ENCODE results near the gene CELF4.
"Not testable (repeated sequence)": the region's sequence is repeated elsewhere in the genome, so short reads cannot be mapped to it uniquely, and the experiment has no call there.

CELF4 gene

DNA sequence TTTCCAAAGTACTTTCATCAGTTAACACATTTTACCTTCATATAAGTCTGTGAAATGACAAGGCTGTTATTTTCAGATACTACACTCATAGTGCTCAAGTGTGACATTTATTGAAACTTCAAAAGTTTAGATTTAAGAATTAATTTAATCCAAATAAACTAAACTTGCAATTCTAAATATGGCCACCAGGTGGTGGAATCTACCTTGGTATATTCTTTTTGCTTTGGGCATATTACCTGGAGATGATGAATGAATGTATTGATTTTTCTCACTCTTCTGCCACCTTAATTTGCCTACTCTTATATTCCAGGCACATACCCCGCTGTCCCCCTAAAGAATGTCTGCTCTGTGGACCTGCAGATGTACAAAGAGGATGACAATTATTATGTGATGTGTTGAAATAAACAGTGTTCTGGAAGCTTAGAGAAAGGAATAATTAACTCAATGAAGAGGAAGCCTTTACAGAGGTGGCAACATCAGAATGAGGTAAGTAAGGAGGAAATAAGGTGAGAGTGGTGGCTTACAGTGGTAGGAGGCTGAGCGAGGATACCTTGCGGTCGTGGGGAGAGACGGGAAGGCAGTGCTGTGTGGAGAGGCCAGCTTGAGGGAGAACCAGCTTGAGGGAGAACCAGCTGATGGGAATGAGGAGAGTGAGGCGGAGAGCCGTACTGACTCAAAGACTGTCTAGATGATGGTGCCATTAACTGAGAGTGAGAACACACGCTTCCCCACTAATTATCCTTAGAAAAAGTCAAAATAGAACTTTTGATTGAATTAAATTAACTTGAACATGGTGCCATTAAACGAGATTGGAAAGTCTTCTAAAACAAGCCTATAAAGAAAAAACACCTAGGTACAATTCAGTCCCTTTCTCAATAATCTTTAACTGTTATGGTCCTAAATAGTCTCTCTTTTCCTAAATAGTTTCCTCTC lies 179.5 kb downstream of the CELF4 start:
- no peak for DNase-seq

DNA sequence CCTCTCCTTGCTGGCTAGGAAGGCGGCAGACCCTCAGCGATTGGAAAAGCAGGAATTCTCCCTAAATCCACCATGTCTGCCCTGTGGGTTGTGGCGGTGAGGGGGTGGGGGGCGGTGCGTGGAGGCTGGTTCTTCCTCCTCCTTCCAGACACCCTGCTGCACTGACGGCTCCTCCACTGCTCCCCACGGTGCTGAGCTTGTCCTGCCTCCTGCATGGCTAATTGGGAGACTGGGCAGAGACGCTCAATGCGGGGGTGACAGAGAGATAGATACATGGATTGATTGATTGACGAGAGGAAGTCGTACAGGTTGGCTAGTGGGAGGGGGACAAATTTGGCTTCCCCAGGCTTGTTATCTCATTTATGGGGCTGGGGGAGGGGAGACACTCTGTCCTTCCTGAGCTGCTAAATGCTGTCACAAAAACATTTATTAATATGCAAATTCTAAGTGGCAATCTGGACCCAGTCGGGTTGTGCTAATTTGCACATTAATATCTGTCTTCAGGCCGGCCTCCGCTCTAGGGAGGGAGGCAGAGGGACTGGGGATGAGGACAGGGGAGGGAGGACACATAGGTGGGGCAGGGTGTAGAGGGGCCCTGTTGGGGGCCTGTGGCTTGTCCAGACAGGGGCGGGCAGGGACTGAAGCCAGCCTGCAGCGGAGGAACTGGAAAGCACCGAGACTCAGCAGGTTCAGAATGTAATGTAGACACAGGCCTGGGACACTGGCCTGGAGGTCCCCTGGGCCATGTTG lies 181.6 kb downstream of the CELF4 start:
- no peak for DNase-seq

DNA sequence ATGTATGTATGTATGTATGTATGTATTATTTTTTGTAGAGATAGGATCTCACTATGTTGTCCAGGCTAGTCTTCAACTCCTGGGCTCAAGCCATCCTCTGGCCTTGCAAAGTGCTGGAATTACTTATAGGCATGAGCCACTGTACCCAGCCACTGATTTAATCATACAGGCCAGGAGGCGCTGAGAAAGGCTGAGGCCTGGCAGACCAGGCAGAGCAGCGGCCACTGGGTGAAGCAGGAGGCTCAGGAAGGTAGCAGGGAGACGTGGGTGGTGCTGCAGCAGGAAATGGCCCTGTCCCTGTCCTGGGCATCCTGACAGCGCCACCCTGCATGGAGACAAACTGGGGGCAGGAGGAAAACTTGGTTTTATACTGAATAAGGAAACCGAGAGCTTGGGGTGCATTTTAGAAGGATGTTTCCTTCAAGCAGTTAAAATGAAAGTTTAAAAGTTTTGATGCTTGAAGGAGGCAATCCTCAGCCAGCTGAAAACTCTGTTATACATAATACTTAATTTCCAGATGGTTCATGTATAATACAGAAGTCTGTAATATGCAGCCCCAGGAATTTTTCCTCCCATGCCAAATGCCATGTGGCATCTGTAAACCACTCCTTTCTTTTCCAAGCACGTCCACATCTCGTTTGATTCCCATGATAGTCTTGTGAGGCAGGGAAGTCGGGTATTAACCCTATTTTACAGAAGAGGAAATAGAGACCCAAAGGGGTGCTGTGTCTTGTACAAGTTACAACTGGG lies 182.4 kb downstream of the CELF4 start:
- no peak for DNase-seq

DNA sequence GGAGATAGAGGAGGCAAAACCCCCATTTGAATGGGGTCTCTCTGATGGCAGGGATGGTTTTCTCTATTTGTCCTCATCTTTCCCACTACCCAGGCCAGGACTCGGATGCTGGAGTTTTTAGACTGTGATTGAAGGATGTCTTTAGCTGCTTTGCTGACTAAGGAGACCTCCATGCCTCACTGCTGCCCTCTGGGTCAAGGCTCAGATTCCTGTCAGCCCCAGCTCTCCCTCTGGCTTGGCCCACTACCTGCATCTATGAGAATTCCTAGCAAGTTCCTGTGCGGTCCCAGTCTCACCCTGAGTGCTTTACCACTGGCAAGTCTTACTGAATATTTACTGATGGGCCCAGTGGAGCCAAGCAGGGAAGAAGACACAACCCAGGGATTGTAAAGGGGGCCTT lies 184.0 kb downstream of the CELF4 start:
- no peak for DNase-seq

DNA sequence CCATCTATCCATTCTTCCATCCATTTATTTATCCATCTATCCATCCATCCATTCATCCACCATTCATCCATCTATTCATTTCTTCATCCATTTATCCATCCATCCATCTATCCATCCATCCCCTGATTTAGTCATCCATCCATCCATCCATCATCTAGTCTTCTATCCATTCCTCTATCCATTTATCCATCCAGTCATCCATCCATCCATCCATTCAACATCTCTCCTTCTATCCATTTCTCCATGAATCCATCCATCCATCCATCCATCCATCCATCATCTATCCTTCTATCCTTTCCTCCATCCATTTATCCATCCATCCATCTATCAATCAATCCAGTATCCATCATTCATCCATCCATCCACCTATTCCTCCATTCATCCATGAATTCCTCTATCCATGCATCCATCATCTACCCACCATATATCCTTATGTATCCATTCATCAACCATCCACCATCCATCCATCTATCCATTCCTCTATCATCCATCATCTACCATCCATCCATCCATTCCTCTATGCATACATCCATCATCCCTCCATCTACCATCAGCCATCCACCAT lies 185.0 kb downstream of the CELF4 start:
- DNase-seq: no peak

DNA sequence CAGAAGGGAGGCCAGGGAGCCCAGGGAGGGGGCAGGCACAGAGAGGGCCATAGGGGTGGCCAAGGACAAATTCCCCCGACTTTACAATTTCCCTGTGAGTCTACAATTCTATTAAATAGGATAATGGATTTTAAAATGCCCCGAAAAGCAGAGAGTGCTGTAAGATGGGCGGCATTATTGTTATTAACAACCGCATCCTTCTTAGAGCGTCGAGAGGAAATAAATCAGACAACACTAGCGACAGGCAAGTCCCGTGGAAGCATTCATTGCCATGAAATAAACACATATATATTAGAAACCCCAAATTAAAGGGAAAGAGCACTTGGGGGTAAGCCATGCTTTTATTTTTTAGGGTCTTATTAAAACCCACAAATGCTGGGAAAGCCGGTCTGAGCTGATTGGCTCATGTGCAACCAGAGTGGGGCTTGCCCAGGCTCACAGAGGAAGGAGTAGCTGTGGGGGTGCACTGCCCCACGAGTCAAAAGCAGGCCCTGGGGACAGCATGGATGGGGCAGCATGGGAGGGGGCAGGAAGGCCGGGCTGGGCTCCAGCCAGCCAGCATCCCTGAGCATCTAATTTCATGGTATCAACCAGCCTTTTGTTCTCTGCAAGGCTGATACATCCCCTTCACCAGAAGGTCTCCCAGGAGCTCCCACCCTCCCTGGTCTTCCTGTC lies 187.1 kb downstream of the CELF4 start:
- no peak for DNase-seq

DNA sequence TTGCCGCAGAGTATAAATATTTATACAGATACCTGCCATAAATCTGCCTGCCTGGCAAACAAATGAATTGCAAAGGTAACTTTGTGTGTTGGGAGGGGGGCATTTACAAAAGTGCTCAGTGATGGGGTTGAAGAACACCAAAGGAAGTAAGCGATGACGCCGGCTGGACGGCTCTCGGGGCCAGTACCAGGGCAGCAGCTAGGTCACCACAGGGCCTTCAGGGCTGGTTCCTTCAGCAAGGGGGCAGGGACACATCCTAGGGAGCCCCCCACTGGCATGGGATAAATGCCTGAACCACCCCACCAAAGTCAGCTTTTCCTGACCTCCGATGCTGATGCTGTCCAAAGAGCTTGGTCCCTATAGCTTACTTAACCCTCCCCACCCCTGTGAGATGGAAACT lies 190.4 kb downstream of the CELF4 start:
- no peak for DNase-seq

DNA sequence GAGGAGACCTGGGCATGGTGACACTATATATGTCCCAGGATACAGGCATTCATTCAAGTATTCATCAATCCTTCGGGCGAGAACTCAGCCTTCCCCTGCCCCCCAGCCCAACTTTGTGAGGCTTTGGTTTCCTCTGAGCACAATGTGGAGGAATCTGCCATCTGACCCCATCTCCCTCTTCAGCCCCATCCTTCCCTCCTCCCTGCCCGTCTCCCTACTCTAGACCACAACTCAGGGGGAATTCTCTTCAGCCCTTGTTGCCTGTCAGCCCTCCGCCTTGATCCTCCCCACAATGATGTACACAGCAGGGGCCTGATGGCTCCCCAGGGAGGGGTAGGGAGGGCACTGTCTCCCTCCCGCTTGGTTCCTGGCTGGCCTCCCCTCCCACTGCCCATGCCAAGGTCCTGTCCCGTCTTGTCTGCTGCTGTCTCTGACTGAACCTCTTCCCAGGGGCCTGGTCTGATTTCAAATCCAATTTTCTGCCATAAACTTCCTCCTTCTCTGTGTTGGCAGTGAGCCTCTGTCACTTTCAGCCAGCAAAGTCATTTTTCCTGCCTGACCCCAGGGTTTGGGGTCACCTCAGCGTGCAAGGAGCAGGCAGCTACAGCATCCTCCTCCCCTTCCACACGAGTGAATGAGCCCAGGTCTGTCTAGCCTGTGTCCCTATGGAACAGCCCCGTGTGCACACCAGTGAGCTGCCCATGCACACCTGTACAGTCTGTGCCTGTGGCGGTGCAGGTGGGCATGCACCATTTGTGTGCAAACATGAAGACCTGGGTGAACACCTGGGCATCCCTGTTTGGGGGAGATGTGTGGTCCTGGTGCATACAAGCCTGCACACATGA lies 197.3 kb downstream of the CELF4 start:
- no peak for DNase-seq

DNA sequence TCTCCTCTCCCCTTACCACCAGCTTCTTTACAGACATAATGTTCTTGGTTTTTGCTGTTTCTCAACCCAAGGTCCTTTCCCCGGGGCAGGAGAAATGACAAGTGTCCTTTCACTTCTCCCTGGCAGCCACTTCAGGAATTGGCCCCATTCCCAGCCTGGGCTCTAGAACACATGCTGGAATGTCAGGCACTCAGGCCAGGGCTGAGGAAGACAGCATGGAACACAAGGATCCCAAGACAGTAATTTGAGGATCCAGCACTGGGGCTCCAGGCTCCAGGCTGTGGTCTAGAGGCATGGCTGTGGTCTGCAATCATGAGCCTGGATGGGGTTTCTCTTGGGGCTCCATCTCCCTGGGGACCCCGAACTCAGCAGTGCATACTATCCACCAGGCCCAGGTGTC lies 201.4 kb downstream of the CELF4 start:
- DNase-seq: no peak

DNA sequence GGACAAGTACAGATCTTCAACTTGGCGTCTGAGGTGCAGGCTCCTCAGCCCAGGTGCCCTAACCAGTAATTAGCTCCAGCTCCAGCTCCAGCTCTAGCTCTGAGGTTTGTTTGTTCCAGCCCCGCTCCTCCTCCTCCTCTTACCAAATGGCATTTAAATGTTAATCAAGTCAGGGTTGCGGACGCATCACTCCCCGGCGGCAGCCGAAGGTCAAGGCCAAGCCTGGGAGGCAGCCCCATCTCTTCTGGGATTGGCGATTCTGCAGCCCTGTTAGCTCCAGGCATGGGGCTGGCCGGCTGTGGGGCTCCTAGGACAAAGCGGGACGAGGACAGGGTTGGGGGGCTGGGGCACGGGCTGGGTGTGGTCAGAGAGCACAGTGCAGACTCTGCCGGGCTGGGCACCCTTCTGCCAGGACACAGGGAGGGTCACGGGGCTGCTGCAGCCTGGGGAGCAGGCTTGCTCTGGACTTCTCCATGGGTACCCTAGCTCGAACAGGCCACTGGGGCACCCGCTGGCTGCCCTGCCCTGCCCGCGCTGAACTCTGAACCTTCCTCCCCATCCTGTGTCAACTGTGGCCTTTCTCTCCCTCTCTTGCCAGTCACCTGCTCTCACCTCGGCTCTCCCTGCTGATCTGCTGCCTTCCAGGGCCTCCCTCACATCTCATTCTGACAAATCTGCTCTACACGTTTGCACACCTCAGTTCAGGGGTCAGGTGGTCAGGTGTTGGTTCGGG lies 203.3 kb downstream of the CELF4 start:
- no peak for DNase-seq

DNA sequence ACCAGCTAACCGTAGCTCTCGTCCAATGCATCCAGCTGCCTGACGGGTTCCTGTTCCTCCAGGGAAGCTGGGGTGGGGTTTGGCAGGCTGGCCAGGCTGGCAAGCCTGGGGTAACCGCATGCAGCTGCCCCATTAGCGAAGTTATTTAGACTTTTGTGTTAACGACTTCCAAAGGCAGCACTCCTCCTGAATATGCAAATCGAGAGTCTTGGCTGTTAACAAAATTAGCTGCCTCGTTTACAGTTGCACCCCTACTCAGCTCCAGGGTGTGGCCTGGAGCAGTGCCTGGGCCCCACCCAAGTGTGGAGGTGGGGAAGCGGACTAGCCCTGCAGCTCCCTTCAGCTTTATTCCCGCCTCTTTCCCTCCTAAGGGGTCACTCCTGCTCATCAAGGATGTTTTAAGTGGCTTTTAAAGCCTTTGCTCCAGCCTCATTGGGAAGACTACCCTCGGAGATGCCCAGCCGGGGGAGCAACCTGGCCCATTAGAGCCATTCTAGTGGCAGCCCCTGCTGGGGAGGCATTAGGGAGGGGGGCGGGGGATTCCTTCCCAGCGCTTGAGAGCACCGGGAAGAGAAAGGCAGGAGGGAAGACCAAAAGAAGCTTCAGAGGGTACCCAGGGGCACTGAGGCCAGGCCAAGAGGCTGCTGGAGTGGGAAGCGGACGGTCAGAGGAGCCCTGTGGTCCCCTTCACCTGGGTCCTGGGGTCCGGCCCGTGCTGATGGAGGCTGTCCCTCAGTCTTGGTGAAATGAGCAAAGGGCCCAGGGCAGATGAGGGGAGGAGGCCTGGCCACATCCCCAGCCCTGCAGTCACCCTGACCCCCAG lies 204.1 kb downstream of the CELF4 start:
- no peak for DNase-seq

DNA sequence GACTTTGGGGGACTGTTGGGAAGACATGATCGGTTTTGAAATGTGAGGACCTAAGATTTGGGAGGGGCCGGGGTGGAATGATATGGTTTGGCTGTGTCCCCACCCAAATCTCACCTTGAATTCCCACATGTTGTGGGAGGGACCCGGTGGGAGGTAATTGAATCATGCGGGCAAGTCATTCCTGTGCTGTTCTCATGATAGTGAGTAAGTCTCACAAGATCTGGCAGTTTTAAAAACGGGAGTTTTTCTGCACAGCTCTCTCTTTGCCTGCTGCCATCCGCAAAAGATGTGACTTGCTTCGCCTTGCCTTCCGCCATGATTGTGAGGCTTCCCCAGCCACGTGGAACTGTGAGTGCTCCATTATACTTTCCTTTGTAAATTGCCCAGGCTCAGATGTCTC lies 207.5 kb downstream of the CELF4 start:
- DNase-seq: not testable (repeated sequence)

DNA sequence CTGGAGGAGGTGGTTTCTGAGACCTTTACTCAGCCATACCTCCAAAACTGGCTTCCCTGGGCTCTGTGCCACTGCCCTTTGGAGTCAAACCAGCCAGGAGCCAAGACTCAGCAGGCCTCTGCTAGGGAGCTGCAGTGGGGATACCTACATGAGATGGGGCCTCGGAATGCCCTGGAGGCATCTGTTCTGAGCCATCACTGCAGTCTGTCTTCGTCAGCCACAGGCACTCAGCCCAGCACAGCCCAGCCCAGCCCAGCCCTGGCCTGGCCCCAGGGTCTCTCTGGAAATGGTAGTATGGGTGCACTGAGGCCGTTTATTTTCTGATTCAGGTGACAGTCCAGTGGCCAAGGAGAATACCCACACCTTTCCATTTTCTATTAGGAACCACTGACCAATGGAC lies 209.8 kb downstream of the CELF4 start:
- no peak for DNase-seq

DNA sequence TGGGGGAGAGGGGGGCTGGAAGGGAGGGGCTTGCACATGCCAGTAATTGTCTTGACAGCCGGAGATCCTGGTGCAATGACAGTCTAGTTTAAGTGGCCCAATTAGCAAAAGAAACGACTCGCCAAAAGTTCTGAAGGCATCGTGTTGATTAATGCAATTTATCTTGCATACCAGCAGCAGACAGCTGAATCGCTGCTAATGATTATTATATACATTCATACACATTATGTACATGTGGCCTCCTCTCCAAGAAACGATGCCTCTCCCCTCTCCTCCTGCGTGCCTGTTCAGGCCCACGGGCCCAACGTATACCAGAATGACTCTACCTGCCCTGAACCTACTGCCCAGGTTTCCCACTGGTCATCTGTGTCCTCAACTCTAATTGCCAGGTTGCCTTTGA lies 214.5 kb downstream of the CELF4 start:
- DNase-seq: no peak

DNA sequence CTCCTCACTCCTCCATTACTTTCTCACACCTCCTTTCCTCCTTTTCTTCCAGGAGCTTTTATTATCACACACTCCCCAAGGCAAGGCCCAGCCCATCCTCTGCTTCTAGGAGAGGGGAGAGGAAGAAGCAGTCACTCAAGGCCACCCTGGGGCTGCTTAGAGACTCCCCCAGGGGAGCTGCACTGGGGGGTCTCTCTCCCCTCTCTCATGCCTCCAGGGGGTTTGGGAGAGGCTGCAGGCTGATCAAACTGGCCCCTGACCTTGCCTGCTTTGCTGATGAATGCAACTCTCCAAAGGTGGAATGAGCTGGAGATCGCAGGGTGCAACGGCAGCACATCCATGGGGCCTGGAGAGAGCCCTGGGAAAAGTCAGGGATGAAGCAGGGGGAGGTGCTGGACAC lies 216.9 kb downstream of the CELF4 start:
- no peak for DNase-seq

DNA sequence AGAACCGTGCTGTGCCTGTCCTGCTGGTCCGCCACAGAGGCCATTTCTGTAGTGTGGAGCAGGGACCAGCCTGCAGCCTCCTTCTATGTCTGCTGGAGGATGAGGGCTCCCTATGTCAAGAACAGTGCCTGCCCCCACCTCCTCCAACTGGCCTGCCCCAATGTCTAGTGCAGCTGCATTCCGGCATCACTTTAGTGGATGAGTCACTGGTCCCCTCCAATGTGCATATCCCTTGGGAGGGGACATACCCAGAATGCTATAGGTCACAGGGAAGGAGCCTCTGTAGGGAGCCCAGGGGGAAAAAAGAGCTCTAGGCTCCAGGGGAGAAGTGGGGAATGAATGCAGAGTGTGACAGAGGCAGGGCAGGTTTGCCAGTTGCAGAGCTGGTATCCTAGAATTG lies 219.6 kb downstream of the CELF4 start:
- no peak for DNase-seq

DNA sequence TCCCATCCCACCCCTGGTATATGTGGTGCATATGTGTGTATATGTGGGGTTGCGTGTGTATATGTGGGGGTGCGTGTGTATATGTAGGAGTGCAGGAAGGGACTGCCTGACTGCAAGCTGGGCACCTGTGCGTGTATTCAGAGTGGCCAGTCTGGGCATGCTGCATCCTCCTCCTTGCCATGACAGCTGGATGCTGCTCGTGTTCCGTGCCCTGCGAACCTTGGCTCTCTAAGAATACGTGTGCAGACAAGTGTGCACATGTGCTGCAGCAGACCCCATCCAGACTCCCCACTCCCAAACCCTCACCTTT lies 222.1 kb downstream of the CELF4 start:
- no peak for DNase-seq

DNA sequence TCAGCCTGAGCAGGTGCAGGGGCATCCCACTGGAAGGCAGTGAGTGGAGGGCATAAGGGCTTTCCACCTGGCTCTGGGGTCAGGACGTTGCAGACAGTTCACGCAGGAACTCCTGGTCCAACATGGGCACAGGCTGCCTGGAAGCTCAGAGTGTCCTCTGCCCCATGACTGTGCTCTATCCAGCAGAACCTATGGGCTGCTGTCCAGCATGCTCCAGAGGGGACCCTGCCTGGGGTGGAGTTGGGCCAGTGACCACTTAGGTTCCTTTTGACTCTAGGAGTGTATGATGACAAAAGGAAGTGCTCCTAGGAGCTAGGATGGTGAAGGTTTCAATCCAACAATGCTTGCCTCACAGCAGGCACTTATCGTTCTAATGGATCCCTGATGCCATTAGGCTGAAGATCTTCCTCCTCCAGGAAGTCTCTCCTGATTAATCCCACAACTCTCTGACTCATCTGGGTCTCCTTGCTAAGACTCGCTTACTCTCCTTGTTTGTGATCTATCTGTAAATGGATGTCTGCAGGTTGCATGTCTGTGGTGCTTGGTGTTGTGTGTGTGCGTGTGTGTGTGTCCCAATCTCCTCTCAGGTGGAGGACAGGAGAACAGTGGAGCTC lies 224.0 kb downstream of the CELF4 start:
- DNase-seq: no peak

DNA sequence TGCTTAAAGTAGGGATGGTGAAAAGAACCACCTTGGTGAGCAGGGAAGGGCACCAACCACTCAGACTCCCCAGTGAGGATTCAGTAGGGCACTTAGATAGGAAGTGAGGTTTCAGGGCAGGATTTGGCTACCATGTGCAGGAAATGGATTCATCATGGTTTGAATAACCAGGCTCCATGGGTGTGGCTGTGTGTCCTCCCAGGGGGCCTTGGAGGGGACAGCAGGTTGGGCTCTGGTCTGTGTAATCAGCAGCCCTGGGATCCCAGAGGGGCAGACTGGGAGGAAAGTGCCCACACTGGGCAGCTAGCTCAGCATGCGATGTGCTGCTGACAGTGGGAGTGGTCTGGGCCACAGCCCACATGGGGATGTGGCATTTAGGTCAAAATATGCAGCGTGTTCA lies 224.6 kb downstream of the CELF4 start:
- DNase-seq: no peak
